ENCODE results near the gene GTF2IRD2. TPM values are rescaled to one million over a fixed set of nuclear protein-coding genes. Genes with fewer than 3 reads are reported as not detected.
A peak's percentile ranks its signal among the peaks of the same experiment; 100 is the strongest.
"Not testable (repeated sequence)": the region's sequence is repeated elsewhere in the genome, so short reads cannot be mapped to it uniquely, and the experiment has no call there.

GTF2IRD2 gene
- polyA plus RNA-seq, 1 donor, result 44.1 TPM

DNA sequence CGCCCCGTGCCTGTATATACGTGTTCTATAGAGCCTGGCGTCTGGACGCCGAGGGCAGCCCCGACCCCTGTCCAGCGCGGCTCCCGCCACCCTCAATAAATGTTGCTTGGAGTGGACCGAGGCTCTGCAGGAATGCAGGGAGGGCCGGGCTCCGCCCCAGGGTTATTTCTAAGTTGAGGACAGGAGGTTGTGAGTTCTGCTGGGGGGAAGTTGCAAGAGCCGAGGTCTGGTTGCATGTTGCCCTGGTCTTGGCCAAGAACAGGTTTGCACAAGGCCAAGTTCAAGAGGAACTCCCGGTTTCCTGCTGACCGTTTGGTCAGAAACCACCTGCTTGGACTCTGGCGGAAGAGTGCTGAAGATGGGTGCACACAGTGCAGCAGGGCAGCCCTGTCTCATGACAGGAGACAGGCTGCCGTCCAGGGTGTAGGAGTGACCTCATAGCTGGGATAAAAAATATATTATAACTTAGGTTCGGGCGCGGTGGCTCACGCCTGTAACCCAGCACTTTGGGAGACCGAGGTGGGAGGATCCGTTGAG, 62.1 kb downstream of the GTF2IRD2 start:
- not testable (repeated sequence) for DNase-seq

DNA sequence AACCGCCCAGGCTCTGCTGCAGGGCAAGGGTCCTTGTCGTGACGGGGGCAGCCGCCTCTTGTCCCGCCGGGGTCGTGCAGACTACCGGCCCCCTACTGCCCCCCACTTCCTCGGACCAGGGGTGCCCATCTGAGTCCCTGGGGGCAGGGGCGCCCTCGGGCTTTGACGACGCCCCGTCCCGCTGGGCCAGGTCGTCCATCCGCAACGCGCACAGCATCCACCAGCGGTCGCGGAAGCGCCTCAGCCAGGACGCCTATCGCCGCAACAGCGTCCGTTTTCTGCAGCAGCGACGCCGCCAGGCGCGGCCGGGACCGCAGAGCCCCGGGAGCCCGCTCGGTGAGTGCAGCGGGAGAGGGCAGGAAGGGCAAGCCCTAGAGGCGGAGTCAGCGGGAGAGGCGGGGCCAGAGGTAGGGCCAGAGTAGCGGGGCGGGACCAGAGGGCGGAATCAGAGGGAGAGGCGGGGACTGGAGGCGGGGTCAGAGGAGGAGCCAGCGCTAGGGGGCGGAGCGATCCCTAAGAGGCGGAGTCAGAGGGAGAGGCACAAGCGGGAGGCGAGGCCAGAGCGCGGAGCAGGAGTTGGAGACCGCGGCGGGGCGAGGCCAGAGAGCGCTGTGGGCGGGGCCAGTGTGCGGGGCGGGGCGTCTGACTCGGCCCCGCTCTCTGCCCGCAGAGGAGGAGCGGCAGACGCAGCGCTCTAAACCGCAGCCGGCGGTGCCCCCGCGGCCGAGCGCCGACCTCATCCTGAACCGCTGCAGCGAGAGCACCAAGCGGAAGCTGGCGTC, 62.8 kb downstream of the GTF2IRD2 start:
- DNase-seq, result peak; percentile 73

DNA sequence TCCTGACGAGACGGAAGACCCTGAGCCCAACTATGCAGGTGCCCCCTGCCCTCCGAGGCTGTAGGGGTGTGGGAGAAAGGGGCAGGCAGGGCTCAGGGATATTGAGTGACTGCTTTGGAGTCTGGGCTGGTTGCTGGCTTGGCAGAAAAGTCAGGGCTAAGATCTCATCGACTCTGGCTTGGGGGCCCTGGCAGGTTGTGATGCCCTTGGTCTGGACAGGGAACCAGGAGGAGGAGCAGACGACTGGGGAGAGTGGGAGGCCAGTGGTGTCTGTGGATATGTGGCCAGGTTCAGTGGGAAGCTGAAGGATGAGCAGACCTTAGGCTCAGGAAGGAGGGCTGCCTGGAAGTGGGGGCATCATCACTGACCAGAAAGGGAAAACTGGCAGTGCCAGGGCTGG, 67.8 kb downstream of the GTF2IRD2 start:
- not testable (repeated sequence) for DNase-seq

- not testable (repeated sequence) for DNase-seq
Observed at GRCh38 chr7:74781746-74782145, 69.7 kb downstream of the GTF2IRD2 start.

DNA sequence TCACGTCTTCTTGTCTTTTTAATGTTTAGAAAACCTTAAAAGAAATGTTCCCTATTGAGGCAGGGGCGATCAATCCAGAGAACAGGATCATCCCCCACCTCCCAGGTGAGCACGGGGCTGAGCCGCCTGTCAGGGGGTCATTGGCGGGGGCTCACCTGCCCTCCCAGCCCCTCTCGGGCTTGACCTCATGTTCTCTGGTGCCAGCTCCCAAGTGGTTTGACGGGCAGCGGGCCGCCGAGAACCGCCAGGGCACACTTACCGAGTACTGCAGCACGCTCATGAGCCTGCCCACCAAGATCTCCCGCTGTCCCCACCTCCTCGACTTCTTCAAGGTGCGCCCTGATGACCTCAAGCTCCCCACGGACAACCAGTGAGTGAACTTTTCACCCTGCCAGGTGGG, 72.4 kb downstream of the GTF2IRD2 start:
- not testable (repeated sequence) for DNase-seq

DNA sequence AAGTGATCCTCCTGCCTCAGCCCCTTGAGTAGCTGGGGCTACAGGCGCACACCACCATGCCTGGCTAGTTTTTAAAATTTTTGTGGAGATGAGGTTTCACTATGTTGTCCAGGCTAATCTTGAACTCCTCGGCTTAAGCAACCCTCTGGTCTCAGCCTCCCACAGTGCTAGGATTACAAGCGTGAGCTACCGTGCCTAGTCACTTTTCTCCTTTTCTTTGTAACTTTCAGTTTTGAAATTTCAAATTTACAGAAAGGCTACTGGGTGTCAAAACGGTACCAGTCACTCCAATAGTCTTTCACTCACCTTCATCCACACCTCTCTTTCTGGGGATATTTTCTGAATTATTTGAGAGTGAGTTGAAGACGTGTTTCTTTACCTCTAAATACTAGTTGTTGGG, 76.3 kb downstream of the GTF2IRD2 start:
- DNase-seq, result not testable (repeated sequence)

DNA sequence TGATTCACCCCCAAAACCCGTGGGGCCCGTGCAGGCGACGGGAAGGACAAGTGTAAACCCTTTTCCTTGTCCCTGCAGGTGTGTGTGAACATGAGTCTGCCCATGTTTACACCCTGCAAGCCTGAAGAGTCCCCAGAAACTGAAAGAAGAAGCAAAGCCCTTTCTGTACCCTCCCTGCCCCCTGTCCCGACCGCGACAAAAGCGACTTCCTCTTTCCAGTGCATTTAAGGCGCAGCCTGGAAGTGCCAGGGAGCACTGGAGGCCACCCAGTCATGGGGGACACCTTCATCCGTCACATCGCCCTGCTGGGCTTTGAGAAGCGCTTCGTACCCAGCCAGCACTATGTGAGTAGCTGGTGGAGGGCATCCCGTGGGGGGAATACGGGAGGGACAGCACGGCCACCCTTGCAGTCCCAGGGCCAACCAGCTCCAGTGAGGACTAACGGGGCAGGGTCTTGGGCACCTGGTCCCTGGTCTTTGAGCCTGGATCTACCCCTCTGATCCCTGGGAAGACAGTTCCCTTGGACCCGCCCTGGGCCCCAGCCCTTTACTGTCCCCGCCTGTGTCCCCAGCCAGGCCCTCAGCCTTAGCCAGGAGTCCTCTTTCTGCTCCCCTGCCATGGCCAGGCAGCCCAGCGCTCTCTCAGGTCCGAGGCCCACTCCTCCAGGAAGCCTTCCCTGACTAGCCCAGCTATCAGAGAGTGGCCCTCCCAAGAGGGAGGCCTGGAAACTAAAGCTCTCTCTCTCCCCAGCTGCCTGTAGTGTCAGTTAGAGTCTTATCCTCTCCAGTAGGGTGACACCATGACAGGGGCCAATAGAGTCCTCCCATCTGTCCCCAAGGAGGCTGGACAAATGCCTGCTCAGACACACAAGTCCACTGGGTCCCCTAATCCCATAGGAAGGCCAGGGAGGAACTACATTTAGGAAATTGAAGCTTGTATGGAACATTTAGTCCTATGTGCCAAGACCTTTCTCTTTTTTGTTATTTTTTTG, 77.3 kb downstream of the GTF2IRD2 start, which contains the start of gene NCF1:
Gene NCF1, plus strand, starts transcription at position 252 of the 991 bp plus-strand sequence. Its CDS starts 21 bp downstream, at position 273.
- not testable (repeated sequence) for DNase-seq

DNA sequence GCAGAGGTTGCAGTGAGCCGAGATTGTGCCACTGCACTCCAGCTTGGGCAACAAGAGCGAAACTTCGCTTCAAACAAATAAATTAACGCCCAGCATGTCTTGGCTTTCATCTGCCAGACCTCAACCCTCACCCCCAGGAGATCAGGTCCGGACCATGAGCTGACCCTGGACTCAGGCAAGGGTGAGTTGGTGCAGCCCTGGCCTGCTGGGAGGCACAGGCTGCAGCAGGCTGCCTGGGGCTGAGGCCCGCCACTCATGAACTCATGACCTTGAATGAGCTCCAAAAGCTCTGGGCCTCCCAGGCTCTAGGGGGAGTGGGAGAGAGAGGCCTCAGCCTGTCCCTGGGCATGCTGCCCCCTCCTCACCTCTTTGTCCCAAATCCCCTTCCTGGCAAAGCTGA, 79.3 kb downstream of the GTF2IRD2 start:
- DNase-seq, result not testable (repeated sequence)

DNA sequence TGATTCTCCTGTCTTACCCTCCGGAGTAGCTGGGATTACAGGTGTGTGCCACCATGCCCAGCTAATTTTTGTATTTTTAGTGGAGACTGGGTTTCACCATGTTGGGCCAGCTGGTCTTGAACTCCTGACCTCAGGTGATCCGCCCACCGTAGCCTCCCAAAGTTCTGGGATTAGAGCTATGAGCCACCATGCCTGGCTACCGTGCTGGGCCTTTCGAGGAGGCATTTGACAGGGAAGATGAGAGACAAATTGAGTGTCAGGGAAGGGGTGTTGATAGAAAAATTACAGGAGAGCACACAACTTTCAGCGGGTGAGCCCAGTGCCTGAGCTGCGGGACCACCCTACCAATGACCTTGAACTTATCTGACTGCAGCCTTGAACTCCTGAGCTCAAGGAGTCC, 81.3 kb downstream of the GTF2IRD2 start:
- not testable (repeated sequence) for DNase-seq

GRCh38 chr7:74766991-74767390, 84.4 kb downstream of the GTF2IRD2 start:
- DNase-seq, result not testable (repeated sequence)

- DNase-seq, result not testable (repeated sequence)
Observed at GRCh38 chr7:74766509-74766908, 84.9 kb downstream of the GTF2IRD2 start.

- DNase-seq, result not testable (repeated sequence)
Observed at GRCh38 chr7:74765205-74765918, 86.0 kb downstream of the GTF2IRD2 start.

DNA sequence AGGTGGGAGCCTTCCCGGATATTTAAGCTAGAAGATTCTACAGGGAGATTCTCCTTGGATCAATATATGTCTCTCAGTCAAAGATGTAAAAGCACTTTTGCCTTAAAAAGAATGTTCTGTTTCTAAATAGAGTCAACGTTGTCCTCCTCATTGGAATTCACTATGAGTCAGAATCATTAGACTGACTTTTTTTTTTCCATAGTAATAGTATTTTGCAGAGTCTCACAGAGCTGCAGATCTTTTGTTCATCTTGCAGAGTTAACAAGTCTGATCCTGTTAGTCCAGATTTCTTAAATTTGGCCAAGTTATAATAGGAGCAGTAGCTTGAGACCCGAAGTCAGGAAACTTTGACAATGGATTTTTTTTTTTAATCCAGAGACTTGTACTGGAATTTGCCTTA, 92.4 kb downstream of the GTF2IRD2 start:
- not testable (repeated sequence) for DNase-seq

DNA sequence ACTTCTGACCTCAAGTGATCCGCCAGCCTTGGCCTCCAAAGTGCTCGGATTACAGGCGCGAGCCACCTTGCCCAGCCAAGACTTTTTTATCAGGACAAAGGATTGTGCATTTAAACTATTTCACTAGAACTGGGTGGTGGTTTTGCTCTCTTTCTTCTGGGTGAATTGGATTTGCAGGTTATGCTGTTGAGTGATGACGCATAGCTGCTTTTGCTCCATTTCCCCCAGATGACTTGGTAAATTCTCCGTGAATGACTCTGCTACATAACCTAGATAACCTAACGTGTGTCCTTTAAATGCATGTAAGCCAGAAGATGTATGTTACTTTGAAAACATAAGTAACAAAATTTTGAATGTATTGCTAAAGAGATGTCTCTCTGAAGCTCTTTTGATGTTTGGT, 93.1 kb downstream of the GTF2IRD2 start:
- not testable (repeated sequence) for DNase-seq

GRCh38 chr7:74756673-74757072, 94.7 kb downstream of the GTF2IRD2 start:
- DNase-seq, result not testable (repeated sequence)

GRCh38 chr7:74753921-74754482, 97.4 kb downstream of the GTF2IRD2 start:
- not testable (repeated sequence) for DNase-seq

Other genes starting within 250 kb of the GTF2IRD2 start
- 520 TPM for gene GTF2I, start 193.9 kb downstream of the GTF2IRD2 start, polyA plus RNA-seq (ENCODE audit: insufficient read length)
- 1.2 TPM for gene NCF1, start 77.6 kb downstream of the GTF2IRD2 start, polyA plus RNA-seq (ENCODE audit: insufficient read length)
- 8.4 TPM for gene CASTOR2, start 113.1 kb upstream of the GTF2IRD2 start, polyA plus RNA-seq (ENCODE audit: insufficient read length)
- gene RCC1L, start 222.2 kb upstream of the GTF2IRD2 start, polyA plus RNA-seq (ENCODE audit: insufficient read length), result 40.4 TPM
- 75.6 TPM for gene GTF2IRD2B, start 241.0 kb upstream of the GTF2IRD2 start, polyA plus RNA-seq (ENCODE audit: insufficient read length)

Measured in left kidney (tissue), 2 donors.